ENCODE results near the gene SOAT2. TPM values are rescaled to one million over a fixed set of nuclear protein-coding genes. Genes with fewer than 3 reads are reported as not detected.
"Not testable (repeated sequence)": the region's sequence is repeated elsewhere in the genome, so short reads cannot be mapped to it uniquely, and the experiment has no call there.

SOAT2 gene
- total RNA-seq, 3 donors from 2014 or later: 0.16 to 0.33 TPM; not detected in 1

- no peaks in the 10 kb centered on the region for H3K9me3 ChIP-seq
- no peak for DNase-seq (ENCODE audit: low spot score in 2 of 2)
- no peak overlapping the region for H3K27ac ChIP-seq
- H3K4me3 ChIP-seq: no peak overlapping the region
- H3K27me3 ChIP-seq: no peaks in the 10 kb centered on the region
- no peaks in the 10 kb centered on the region for H3K4me1 ChIP-seq
- TF ChIP-seq, protein P1, sequence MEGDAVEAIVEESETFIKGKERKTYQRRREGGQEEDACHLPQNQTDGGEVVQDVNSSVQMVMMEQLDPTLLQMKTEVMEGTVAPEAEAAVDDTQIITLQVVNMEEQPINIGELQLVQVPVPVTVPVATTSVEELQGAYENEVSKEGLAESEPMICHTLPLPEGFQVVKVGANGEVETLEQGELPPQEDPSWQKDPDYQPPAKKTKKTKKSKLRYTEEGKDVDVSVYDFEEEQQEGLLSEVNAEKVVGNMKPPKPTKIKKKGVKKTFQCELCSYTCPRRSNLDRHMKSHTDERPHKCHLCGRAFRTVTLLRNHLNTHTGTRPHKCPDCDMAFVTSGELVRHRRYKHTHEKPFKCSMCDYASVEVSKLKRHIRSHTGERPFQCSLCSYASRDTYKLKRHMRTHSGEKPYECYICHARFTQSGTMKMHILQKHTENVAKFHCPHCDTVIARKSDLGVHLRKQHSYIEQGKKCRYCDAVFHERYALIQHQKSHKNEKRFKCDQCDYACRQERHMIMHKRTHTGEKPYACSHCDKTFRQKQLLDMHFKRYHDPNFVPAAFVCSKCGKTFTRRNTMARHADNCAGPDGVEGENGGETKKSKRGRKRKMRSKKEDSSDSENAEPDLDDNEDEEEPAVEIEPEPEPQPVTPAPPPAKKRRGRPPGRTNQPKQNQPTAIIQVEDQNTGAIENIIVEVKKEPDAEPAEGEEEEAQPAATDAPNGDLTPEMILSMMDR (IDR thresholded peaks at IDR 0.05): no peak
- no peak for TF ChIP-seq POLR2AphosphoS5 (IDR thresholded peaks at IDR 0.05)
- TF ChIP-seq POLR2A (IDR thresholded peaks at IDR 0.05): no peak
- no peaks in the 10 kb centered on the region for H3K36me3 ChIP-seq
- intact Hi-C loops (cut with DNase I; ENCODE audit: low total_unique reads): no loop called here
These were observed 597 bp downstream of the SOAT2 start for GRCh38 chr12:53103860-53104305.

GRCh38 chr12:53105256-53105655, 2.0 kb downstream of the SOAT2 start:
- no peaks in the 10 kb centered on the region for H3K27me3 ChIP-seq
- intact Hi-C loops (cut with DNase I; ENCODE audit: low total_unique reads): no loop called here
- no peak for TF ChIP-seq POLR2A (IDR thresholded peaks at IDR 0.05)
- TF ChIP-seq, protein P1 (IDR thresholded peaks at IDR 0.05): no peak
- no peak for TF ChIP-seq POLR2AphosphoS5 (IDR thresholded peaks at IDR 0.05)
- H3K36me3 ChIP-seq: no peaks in the 10 kb centered on the region
- no peaks in the 10 kb centered on the region for H3K4me1 ChIP-seq
- H3K9me3 ChIP-seq: no peaks in the 10 kb centered on the region
- H3K4me3 ChIP-seq: no peak overlapping the region
- no peak for DNase-seq (ENCODE audit: low spot score in 2 of 2)
- H3K27ac ChIP-seq: peak overlapping the region in 1 of 2 donors; percentile 28

DNA sequence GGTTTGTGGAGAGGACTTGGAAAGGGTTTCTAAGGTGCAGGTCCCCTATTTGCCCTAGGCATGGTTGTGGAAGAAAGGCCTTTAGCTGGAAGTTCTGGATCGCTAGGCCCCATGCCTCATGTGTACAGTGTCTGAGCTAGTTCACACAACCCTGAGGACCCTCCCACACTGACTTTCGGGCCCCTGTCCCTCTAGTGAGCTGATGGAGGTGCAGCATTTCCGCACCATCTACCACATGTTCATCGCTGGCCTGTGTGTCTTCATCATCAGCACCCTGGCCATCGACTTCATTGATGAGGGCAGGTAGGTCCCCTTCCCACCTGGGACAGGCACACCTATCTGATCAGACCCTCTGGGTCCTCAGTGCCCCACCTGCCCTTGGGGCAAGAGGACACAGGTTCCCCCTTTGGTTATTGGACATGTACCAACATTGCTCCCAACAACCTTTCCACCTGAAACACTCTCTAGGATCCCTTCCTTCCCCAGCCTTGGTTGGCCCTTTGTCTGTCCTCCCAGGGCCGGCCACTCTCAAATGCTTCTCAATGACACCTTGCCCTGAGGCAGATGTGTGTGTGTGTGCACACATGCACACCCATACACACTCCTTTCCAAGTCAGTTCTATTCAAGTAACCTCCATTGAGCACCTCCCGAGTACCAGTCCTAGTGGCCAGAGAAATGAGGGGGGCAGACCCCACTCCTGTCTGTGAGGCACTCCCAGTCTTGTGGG, 2.6 kb downstream of the SOAT2 start:
- no peaks in the 10 kb centered on the region for H3K27me3 ChIP-seq
- no peaks in the 10 kb centered on the region for H3K36me3 ChIP-seq
- intact Hi-C loops (cut with DNase I; ENCODE audit: low total_unique reads): no loop called here
- no peak overlapping the region for H3K4me3 ChIP-seq
- H3K9me3 ChIP-seq: no peaks in the 10 kb centered on the region
- TF ChIP-seq POLR2A (IDR thresholded peaks at IDR 0.05) (no peak), POLR2AphosphoS5 (IDR thresholded peaks at IDR 0.05) (no peak)
- TF ChIP-seq, protein P1 (IDR thresholded peaks at IDR 0.05): no peak
- peak overlapping the region in 1 of 2 donors; percentile 42 for H3K27ac ChIP-seq
- no peak for DNase-seq (ENCODE audit: low spot score in 2 of 2)
- no peaks in the 10 kb centered on the region for H3K4me1 ChIP-seq

- Histone ChIP-seq H3K9me3 (no peaks in the 10 kb centered on the region), H3K36me3 (no peaks in the 10 kb centered on the region), H3K27ac (peak overlapping the region in 1 of 2 donors; percentile 16), H3K4me1 (no peaks in the 10 kb centered on the region), H3K27me3 (no peaks in the 10 kb centered on the region), H3K4me3 (no peak overlapping the region)
- TF ChIP-seq, protein P1 (IDR thresholded peaks at IDR 0.05): no peak
- no peak for TF ChIP-seq POLR2A (IDR thresholded peaks at IDR 0.05)
- TF ChIP-seq POLR2AphosphoS5 (IDR thresholded peaks at IDR 0.05): no peak
- intact Hi-C loops (cut with DNase I; ENCODE audit: low total_unique reads): no loop called here
- no peak for DNase-seq (ENCODE audit: low spot score in 2 of 2)
These were observed 3.8 kb downstream of the SOAT2 start for GRCh38 chr12:53107122-53107521.

DNA sequence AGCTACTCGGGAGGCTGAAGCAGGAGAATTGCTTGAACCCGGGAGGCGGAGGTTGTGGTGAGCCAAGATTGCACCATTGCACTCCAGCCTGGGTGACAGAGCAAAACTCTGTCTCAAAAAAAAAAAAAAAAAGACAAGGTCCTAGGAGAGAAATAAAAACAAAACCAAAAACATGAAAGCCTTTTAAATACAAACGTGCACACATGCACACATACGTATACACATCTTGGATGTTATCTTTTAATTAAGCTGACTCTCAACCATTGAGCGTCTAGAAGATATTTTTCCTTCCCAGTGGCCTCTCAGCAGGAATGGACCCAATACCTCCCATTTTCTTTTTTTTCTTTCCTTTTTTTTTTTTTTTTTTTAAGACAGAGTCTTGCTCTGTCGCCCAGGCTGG, 9.1 kb downstream of the SOAT2 start:
- DNase-seq (ENCODE audit: low spot score in 2 of 2); H3K27me3 ChIP-seq; H3K27ac ChIP-seq; H3K36me3 ChIP-seq; H3K9me3 ChIP-seq; H3K4me3 ChIP-seq; intact Hi-C loops (cut with DNase I; ENCODE audit: low total_unique reads); H3K4me1 ChIP-seq: not testable (repeated sequence)
